GM19238 (cell line): ENCODE data around the gene FAM20B.

Source experiments
- DNase-seq: peaks from one replicate; pipeline ENCODE4 v3.0.0; 2011; ENCODE audit warnings: low spot score; ENCODE audit not compliant: insufficient read length

FAM20B gene

DNA sequence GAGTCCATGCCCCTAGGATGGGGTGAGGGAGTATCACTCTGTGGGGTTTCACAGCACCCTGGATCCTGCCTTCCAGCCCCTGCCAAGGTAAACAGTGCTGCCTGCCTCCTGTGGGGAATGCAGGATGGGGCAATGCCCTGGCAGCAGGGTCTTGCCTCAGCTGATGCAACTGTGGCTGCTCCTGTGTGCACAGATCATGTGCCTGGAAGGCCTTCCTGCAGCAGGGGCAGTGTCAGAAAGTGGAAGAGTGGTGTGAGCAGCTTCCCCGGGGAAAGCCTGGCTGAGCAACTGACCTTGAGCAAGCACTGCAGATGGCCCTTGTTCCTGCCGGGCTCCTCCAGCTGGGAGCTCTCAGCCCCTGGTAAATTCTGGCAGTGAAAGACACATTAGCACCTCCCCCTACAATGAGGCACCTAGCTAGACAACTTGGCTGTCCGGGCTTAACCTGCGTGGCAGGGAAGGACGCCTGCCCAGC is 66.0 kb downstream of the FAM20B start:
- no peak for DNase-seq

DNA sequence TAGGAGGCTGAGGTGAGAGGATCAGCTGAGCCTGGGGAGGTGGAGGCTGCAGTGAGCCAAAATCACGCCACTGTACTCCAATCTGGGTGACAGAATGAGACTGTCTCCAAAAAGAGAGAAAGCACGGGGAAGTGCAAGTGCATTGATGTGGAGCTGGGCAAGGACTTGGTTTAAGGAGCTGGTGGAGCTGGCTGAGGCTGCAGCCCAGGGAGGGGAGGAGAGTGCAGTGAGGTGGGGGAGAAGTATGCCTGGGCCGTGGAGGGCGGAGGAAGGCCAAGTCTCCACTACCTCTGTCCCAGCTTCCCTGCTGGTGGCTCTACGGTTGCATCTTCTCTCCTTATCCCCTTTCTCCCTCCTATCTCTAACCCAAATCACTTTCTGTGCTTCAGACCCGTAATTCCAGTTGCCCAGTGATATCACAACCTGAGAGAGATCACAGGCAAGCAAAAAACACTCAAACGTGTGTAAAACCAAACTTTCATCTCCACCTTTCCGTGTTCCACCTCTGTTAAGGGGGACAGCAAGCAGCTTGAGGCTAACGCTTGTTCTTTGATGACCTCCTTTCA is 67.3 kb downstream of the FAM20B start:
- no peak for DNase-seq

DNA sequence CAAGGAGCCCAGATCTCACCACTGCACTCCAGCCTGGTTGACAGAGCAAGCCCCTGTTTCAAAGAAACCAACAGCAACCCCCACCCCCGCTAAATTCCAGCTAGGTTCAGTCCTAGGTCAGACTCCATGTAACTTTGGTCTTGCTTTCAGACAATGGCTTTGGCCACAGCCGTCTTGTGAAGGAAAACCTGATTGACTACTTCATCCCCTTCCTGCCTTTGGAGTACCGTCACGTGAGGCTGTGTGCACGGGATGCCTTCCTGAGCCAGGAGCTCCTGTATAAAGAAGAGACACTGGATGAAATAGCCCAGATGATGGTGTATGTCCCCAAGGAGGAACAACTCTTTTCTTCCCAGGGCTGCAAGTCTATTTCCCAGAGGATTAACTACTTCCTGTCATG is 69.1 kb downstream of the FAM20B start:
- no peak for DNase-seq

DNA sequence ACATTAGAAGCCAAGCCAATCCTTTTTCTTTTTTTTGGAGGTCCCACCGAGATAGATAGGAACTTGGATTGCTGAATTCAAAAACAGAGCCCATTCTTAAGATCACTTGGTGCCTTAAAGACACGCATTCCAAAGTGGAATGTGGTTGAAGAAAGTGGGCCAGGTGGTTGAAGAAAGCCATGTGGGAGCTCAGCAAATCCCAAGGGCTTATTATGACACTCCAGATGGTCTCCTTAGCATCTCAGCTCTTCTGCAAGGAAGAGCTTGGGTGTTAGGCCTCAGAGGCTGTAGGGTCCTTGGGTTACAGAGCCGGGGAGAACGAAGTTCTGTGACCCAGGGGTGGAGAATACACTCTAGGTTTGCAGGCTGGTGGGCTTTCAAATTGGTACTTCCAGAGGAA is 69.7 kb downstream of the FAM20B start:
- DNase-seq = no peak

DNA sequence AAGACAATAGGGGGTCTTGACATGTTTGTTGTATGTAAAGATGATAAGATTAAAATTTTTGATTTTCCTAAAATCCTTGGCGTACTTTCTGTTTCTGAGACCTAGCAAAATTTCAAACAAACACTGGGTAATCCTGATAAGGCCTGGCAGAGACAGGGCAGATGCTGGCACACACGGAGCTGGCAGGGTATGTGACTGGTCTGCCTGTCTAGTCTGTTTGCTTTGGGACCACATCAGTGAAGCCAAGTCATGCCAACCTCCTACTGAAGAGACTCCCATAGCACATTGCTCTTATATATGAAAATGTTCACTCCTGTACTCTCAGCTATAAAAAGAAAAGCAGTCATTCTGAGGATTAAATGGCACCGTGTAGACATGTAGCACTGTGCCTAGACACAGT is 70.2 kb downstream of the FAM20B start:
- no peak for DNase-seq

DNA sequence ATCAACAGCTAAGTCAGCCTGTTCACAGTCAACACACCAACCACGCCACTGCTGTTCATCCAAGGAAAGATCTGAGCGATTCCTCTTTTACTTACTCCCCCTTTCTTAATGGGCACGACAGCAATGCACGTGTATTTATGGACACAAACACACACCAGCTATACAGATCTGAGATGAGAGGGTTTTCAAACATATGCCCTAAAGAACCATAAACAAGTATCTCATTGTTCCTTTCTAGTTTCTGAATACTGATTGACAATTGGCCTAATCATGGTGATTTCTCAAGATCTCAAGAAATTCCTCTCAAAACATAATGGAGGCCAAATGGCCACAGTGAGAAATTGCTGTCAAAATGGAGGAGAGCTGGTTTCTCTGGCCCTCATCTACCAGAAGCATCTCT is 74.2 kb downstream of the FAM20B start:
- no peak for DNase-seq

DNA sequence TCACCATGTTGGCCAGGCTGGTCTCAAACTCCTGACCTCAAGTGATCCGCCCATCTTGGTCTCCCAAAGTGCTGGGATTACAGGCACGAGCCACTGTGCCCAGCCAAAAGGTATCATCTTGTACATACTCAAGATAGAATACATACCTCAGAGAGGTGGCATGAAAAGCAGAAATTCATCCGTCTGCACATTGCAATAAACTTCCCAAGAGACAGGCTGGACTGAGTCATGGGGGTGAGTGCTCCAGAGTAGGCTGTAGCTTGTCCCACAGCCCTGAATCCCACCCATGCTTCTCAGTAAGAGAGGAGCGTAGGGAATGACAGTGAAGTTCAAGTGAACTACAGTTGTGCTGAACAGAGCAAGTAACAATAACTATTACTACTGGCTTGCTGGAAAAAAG is 75.9 kb downstream of the FAM20B start:
- no peak for DNase-seq

DNA sequence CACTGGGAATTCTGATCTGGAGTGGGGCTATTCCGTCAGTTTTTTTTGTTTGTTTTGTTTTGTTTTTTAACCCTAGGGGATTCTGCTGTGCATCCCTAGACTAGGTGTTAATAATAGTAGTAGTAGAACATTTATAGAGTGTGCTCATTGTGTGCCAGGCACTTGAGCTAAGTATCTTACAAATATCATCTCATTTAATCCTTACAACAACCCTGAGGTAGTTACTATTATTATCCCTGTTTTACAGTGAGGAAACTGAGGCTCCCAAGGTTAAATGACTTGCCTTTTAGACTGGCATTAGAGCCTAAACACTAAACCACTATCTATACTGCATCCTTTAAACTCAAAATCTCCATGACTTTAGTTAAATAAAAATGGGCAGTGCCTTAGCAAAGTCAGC is 78.3 kb downstream of the FAM20B start:
- DNase-seq = no peak

DNA sequence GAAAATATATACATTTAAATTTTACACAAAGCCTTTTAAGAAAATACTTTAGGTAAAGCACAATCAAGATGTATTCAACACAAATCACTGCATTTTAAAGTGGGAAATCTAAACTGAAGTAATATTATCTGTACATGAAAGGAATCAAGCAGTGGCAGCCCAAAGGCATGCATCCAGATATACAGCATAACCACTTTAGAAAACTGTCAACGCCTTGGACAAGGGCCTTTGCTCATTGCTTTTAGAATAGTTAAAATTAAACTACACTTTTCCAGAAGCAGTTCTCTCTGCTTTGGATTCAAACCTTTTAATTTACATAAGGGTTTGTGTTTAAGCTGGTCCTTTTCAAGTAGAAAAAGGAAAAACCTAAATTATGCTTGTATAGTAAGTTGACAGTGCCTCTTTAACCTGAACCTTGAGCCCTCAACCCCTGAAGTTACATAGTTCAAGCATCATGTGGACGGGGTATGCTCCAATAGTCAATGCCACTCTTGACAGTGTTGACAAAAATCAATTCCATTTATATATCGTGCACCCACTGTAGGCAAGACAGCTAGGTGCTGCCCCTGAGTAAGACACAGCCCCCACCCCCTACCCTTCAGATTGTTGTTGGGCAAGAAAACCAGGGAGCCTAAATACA is 79.0 kb downstream of the FAM20B start:
- DNase-seq = no peak

DNA sequence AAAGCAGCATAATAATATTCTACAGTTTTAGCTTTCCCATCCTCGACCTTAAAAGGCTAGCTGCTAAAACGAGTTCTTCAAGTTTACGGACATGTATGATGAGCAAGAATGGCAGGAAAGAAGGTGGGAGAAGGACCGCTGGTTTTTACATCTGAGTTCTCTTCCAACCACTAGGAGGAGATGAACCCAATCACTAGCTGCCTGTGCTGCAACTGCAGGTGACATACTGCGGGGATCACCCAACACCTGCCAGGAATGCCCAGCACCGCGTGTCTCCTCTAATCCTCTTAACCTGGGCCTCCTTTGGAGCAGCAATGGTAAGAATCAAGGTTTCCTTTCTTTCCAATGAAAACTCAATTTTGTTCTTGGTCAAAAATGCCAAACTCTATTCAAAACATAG is 79.7 kb downstream of the FAM20B start:
- no peak for DNase-seq

DNA sequence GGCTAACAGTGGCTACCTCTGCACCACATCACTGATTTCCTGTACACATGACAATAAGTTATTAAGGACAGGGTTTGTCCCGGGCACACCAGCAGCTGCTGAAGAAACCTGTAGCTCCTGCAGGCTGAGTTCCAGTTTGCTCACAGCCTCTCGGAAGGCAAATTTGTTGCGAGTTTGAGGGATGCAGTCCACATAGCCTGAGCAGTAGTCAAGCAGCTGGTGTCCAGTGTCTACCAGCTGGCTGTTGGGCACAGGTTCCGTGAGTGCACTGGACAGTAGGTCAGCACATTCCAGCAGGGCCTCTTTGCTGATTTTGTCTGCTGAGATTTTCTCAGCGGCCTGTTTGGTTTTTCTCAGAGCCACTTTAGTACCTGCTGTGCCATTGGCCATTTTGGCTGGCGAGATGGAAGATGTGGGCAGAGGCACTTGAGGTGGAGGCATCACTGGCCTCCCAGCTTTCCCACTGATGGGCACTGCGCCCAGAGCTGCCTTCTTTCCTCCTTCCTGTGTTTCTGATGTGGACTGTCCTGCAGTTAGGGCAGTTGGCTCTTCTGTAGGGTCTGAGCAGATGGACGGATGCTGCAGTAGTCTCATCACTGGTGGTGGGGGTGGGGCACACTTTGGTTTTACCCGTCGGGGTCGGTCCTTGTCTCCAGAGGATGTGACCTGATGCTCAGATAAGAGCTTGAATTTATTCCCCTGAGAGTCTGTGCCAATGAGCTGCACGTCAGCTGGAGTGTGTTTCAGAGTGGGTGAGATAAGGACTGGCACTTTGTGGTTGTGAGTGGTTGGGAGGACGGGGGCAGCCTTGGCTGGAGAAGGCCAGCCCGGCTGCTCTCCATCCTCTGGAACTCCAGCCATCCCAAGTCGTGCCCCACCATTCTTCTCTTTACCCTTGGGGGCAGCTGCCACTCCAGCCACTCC is 82.3 kb downstream of the FAM20B start:
- DNase-seq = no peak

DNA sequence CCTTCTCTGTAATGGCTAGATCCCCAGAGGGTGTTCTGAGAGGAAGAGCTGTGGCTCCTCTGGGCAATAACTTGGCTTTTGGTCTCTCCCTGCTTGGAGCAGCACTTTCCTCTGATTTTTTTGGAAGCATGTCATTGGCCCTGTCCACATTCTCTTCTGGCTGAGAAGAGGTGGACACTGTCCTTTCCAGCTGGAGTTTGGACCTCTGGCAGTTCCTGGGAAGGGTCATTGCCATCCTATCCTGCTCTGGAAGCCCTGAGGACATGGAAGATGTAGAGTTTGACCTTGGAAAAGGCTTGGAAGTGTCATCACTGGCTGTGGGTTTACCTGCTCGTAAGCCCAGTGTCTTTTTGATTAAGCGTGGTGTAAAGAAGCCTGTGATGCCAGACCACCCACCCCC is 83.0 kb downstream of the FAM20B start:
- DNase-seq = no peak

DNA sequence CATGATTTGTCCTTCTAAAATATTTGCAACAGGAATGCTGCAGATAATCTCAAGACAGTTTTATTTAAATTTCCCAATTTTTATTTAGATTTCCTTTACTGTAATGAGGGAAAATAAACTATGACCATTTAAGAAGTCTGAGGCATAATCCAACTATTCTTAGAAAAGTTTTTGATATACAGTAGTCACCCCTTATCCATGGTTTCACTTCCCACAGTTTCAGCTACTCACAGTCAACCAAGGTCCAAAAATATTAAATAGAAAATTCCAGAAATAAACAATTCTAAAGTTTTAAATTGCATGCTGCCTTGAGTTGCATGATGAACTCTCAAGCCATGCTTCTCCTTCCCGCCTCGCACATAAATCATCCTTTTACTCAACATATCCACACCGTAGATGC is 89.5 kb downstream of the FAM20B start:
- DNase-seq = no peak

DNA sequence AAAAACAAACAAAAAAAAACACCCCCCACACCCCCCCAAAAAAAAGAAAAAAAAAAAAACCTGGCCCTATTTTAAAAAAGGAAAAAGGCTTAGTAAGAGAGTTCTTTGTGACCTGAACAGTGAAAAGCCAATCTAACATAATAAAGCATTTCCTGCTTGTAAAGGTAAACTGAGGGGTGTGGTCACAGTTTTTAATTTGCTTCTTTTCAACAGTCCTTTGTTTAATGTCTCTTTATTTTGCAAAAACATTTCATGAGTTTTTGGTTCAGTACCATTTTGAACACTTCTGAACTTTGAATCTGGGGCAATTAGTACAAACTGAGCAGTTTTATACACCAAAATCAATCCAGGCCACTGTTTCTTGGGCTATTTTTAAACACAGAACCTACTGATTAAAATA is 93.8 kb downstream of the FAM20B start:
- DNase-seq = no peak

DNA sequence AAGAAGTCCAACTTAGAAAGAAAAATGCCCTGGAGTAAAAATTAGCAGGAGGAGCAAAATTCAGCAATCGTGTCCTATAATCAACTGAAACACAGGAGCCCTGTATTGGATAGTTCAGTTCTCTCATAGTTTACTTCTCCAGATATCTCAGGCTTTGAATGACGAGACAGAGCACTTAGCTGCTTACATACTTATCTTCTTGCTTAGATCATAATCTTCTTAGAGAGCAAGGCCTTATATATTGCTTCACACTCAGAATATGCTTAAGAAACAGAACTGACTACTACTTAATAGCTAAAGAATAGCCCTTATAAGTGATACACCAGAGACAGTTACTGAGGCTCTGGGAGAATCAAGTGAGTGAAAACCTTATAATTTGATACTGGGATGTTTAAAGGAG is 95.0 kb downstream of the FAM20B start:
- DNase-seq = no peak

DNA sequence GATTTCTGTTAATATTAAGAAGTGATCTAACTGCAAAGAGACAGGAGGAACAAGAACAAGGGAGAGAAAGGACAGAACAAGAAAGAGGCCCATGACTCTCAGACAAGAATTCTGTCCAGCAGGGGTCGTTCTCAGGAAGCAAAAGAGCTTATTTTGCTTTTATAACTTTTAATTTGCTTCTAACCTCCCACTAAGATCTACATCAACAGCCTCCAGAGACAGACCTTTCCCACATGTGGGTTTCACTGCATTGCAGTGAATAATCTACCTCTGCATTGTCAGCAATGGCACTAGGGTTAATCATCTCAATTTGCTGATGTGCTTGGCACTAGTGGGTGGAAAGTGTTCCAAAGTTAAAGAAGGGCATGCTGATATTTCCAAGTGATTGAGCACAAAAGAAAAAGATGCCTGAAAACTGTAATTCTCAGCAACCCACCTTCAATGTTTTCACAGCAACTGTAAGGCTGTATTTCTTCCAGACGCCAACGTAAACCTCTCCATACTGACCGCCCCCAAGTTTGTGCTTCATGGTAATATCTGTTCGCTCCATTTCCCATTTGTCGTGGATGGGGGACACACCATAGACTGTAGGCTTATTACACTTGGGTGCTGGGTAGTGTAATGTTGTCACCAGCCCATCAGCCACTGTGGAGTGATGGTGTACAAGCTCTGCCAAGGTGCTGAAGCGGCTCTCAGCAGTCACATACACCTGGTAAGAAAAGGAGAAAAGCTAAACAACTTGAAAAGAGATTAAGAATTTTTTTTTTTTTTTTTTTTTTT is 95.7 kb downstream of the FAM20B start:
- DNase-seq = peak; percentile 15

DNA sequence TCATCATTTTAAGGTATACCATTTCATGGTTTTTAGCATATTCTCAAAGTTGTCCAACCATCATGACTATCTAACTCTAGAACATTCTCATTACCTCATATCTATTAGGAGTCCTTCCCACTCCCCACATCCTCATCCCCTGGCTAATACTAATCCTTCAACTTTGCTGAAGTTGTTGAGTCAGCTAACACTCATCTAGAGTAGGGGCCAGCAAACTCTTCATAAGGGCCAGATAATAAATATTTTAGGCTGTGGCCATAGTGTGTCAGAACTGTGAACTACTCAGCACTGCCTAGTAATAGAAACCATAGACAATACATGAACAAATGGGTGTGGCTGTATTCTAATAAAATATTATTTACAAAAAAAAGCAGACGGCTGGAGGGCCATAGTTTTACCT is 99.2 kb downstream of the FAM20B start:
- no peak for DNase-seq
